CD8-positive, alpha-beta memory T cell (primary cell): Measurements from ENCODE around the gene FAM131B. TPM values are rescaled to one million over a fixed set of nuclear protein-coding genes. Genes with fewer than 3 reads are reported as not detected.

Source experiments
- CTCF ChIA-PET: fragments of 350-600 bp; sonication (Branson Sonifier 250); formaldehyde crosslinking; loops from one replicate; lab custom pipeline; 2021; ENCODE audit warnings: antibody characterized with exemption; lab: Charles Lee
- POLR2A ChIA-PET: fragments of 350-600 bp; sonication (Branson Sonifier 250); formaldehyde crosslinking; loops from one replicate; lab custom pipeline; 2021; ENCODE audit warnings: antibody characterized with exemption; lab: Charles Lee
- DNase-seq, 5 donors: peaks; one replicate each; pipeline versions ENCODE4 v3.0.0 to v3.0.0-alpha.2; 2020 to 2022; ENCODE audit warnings: mixed read lengths in 1 of 5
- H3K27ac ChIP-seq: one replicate; pipeline ENCODE4 v1.7.0; 2013; ENCODE audit warnings: low read depth, mild to moderate bottlenecking, low read length, moderate library complexity
- H3K27me3 ChIP-seq: 2 replicates; pipeline ENCODE4 v1.7.0; 2013; ENCODE audit warnings: low read length, mild to moderate bottlenecking; ENCODE audit not compliant: insufficient read depth, poor library complexity, severe bottlenecking
- H3K36me3 ChIP-seq: 2 replicates; pipeline ENCODE4 v1.7.0; 2013; ENCODE audit warnings: mild to moderate bottlenecking, low read length, moderate library complexity; ENCODE audit not compliant: insufficient read depth
- H3K4me1 ChIP-seq: 2 replicates; pipeline ENCODE4 v1.7.0; 2013; ENCODE audit warnings: mild to moderate bottlenecking, low read length, moderate library complexity; ENCODE audit not compliant: insufficient read depth
- H3K4me3 ChIP-seq: 2 replicates; pipeline ENCODE4 v1.7.0; 2013; ENCODE audit warnings: mild to moderate bottlenecking, low read length
- H3K9me3 ChIP-seq: 2 replicates; pipeline ENCODE4 v1.7.0; 2013; ENCODE audit warnings: mild to moderate bottlenecking, low read length
- H3K27ac Mint-ChIP-seq, 8 donors: one replicate each; pipeline ENCODE4 v1.8.0; 2020 to 2021; ENCODE audit warnings: mixed read lengths in 8 of 8, mild to moderate bottlenecking in 6 of 8, inconsistent platforms in 3 of 8, moderate library complexity in 3 of 8
- H3K27me3 Mint-ChIP-seq, 2 donors: one replicate each; pipeline ENCODE4 v1.8.0; 2020 to 2021; ENCODE audit warnings: mixed read lengths in 2 of 2, mild to moderate bottlenecking in 1 of 2, moderate library complexity in 1 of 2
- H3K36me3 Mint-ChIP-seq, 3 donors: one replicate each; pipeline ENCODE4 v1.8.0; 2020 to 2021; ENCODE audit warnings: mixed read lengths in 3 of 3, inconsistent platforms in 1 of 3, mild to moderate bottlenecking in 1 of 3
- H3K4me1 Mint-ChIP-seq, 3 donors: one replicate each; pipeline ENCODE4 v1.8.0; 2020 to 2021; ENCODE audit warnings: mixed read lengths in 3 of 3, inconsistent platforms in 1 of 3, mild to moderate bottlenecking in 1 of 3
- H3K4me3 Mint-ChIP-seq, 7 donors: one replicate each; pipeline ENCODE4 v1.8.0; 2020 to 2021; ENCODE audit warnings: mixed read lengths in 7 of 7, mild to moderate bottlenecking in 6 of 7, moderate library complexity in 4 of 7, inconsistent platforms in 2 of 7
- H3K9me3 Mint-ChIP-seq, 5 donors: one replicate each; pipeline ENCODE4 v1.8.0; 2020 to 2022; ENCODE audit warnings: mixed read lengths in 5 of 5, mild to moderate bottlenecking in 3 of 5, moderate library complexity in 2 of 5, inconsistent platforms in 1 of 5
- polyA plus RNA-seq: library from polyadenylated mRNA; unstranded; fragments of 300-500 nt; fragmentation: Illumina TruSeq; gene quantifications from one replicate; pipeline ENCODE4 v1.2.3, GENCODE V29; 2021
- total RNA-seq, 2 experiments: library from RNA; stranded (reverse); gene quantifications; one replicate each; pipeline ENCODE4 v1.2.3, GENCODE V29; 2021

FAM131B gene
- total and polyA plus RNA-seq, 3 experiments from 2014 or later: 1.6 to 2.8 (median 2.4) TPM

DNA sequence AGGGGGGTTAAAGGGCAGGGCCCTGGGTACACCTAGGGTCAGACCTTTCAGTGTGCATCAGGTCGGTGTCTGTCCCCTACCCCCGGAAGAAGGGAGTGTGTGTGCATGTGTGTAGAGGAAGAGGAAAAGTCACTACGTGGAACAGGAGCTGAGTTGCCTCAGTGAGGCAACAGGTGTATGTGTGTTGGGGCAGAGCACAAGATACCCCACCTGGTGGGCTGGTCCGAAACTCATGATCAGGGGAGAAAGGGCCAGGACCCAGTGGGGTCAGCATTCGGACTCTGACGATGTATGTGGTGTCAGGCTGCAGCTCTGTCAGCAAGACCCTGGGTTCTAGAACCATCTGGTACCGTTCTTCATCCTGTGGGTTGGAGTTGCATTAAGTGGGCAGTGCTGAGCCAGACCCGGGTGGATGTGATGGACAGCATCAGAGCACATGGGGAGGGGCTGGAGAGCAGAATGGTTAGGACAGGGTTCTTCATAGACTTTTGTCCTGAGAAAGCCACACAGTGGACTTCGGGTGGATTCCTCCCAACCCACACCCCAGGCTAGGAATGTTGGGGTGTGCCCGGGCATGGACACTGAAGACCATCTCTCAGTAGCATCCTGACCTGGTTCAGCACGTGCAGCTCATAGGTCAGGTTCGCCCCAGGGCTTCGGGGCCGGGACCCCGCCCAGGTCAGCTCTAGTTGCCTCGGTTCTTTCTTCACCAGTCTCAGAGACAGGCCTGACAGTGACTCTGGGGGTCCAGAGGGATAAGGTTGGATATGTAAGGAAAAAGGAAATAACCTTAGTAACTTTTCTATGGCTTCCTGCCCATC is 35.4 kb upstream of the FAM131B start:
- H3K36me3 ChIP-seq: no peaks in the 10 kb centered on the region
- H3K4me3 Mint-ChIP-seq: peak overlapping the region in 1 of 7 donors; percentile 11
- no peaks in the 10 kb centered on the region for H3K27me3 Mint-ChIP-seq
- no peak for DNase-seq
- H3K27ac ChIP-seq: no peak overlapping the region
- no peaks in the 10 kb centered on the region for H3K27me3 ChIP-seq
- H3K9me3 ChIP-seq: no peaks in the 10 kb centered on the region
- H3K27ac Mint-ChIP-seq: no peak overlapping the region
- POLR2A ChIA-PET: interaction anchor here (1.0 to 3.7 kb wide), 2 partner anchors 10 to 12 kb away, joined by 5 to 21 read pairs; partner anchors contain the start of gene EPHA1
- CTCF ChIA-PET: interaction anchor here (1.0 kb wide), 2 partner anchors 10 to 22 kb away, joined by 3 read pairs; no protein-coding TSS in a partner anchor
- no peak overlapping the region for H3K4me3 ChIP-seq
- H3K9me3 Mint-ChIP-seq: no peaks in the 10 kb centered on the region
- peaks cover 14 to 18% (median 15%) of the 10 kb centered on the region in 3 donors for H3K4me1 Mint-ChIP-seq
- H3K36me3 Mint-ChIP-seq: peaks cover 0 to 59% (median 5%) of the 10 kb centered on the region in 3 donors
- H3K4me1 ChIP-seq: no peaks in the 10 kb centered on the region

DNA sequence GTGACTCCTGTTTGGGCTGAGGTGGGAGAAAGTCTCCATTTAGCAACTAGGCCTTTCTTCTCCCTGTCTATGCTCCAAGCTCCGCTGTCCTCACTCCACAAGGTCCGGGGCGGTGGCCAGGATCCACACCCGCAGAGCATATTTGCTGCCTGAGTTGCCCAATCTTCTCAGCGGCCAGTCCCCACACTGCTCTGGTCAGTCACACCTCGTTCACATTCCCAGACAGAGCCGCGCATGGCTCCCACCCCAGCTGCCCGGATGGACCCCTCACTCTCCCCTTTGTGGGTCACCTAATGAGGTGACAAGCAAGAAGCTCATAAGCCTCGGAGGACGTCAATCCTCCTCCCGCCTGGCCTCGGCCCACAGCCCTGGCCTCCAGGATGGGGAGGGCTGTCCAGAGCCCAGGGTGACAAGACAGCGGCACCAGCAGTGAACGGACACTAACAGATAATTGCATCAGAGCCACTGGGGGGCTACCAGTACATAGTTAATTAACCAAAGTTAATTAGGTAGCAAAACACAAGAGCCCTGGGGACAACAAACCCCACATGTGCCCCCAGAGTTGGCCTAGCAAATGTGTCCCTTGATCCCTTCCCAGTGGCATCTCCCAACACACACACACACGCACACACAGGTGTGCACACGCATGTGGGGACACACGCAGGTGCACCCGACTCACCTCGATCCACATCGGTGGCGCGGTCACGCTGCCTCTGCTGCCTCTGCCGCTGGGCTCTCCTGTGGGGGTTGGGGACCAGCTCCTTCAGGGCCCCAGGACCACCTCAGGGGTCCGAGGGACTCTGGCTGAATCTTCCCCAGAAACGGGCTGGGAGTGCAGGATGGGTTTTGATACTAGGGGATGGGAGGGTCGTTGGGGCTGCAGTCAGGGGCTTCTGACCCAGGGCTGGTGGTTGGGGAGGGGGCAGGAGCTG is 34.4 kb upstream of the FAM131B start:
- no peaks in the 10 kb centered on the region for H3K9me3 Mint-ChIP-seq
- peak overlapping the region in 1 of 8 donors; percentile 17 for H3K27ac Mint-ChIP-seq
- H3K4me3 Mint-ChIP-seq: no peak overlapping the region
- no peak for DNase-seq
- Histone ChIP-seq H3K4me1 (no peaks in the 10 kb centered on the region), H3K4me3 (no peak overlapping the region), H3K9me3 (no peaks in the 10 kb centered on the region), H3K36me3 (no peaks in the 10 kb centered on the region), H3K27me3 (no peaks in the 10 kb centered on the region), H3K27ac (no peak overlapping the region)
- H3K4me1 Mint-ChIP-seq: peaks cover 14 to 18% (median 15%) of the 10 kb centered on the region in 3 donors
- POLR2A ChIA-PET: interaction anchor here (1.0 to 3.7 kb wide), 2 partner anchors 11 kb away, joined by 5 to 21 read pairs; partner anchors contain the start of gene EPHA1
- CTCF ChIA-PET: interaction anchor here (1.0 to 2.8 kb wide), 3 partner anchors 11 to 21 kb away, joined by 3 to 10 read pairs (median 7); no protein-coding TSS in a partner anchor
- H3K36me3 Mint-ChIP-seq: peaks cover 0 to 69% (median 7%) of the 10 kb centered on the region in 3 donors
- H3K27me3 Mint-ChIP-seq: no peaks in the 10 kb centered on the region

- no peak overlapping the region for H3K27ac ChIP-seq
- no peak overlapping the region for H3K4me3 ChIP-seq
- no peaks in the 10 kb centered on the region for H3K9me3 Mint-ChIP-seq
- H3K27me3 ChIP-seq: no peaks in the 10 kb centered on the region
- peaks cover 14 to 16% (median 15%) of the 10 kb centered on the region in 3 donors for H3K4me1 Mint-ChIP-seq
- H3K4me3 Mint-ChIP-seq: no peak overlapping the region
- DNase-seq: no peak
- no peak overlapping the region for H3K27ac Mint-ChIP-seq
- H3K4me1 ChIP-seq: no peaks in the 10 kb centered on the region
- peaks cover 0 to 74% (median 7%) of the 10 kb centered on the region in 3 donors for H3K36me3 Mint-ChIP-seq
- ChIA-PET CTCF (interaction anchor here (1.1 to 2.8 kb wide), 3 partner anchors 11 to 16 kb away, joined by 3 to 10 read pairs (median 7); no protein-coding TSS in a partner anchor), POLR2A (interaction anchor here (3.7 kb wide), 1 partner anchor 11 kb away, joined by 21 read pairs; the partner anchor contains the start of gene EPHA1)
- H3K9me3 ChIP-seq: no peaks in the 10 kb centered on the region
- H3K36me3 ChIP-seq: peaks cover 6% of the 10 kb centered on the region
- H3K27me3 Mint-ChIP-seq: no peaks in the 10 kb centered on the region
Observed at GRCh38 chr7:143396182-143396581, 33.7 kb upstream of the FAM131B start.

DNA sequence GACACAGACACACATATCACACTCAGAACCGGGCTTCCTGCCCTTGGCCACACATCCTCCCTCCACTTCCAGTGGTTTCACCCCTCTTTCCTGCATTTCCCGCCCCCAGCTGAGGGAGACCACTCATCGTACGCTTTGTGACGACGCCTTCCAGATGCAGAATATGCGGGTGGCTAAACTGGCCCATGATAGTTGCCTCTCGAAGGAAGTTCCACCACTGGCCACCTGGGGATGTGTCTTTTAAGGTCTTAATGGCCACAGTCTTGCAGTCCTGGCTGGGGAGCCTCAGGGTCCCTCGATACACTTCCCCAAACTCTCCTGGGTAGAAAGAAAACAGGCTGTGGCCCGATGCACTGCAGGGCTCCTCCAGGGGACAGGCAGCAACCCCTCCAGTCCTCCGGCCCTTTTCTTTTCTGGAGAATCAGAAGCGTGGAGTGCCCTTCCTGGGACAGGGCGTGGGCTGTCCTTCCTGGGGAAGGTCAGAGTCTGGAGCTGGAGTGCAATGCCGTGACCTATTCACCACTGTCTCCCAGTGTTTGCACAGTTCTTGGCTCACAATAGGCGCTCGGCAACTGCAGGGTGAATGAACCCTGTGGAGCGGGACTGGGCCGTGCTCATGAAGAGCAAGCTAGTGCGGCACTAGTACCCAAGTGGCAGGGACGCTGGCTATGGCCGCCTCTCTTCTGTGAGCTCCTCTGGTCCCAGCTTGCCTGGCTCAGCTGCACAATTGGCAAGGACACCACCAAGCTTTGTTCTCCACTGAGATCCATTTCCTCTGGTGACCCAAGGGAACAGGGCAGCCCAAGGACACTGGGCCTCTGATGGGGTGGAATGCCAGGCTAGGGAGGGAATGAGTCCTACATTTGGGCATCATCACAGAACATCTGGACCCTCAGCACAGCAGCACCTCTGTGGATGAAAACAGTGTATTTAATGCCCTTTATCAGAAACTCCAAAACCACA is 33.0 kb upstream of the FAM131B start:
- Mint-ChIP-seq H3K4me1 (peaks cover 14 to 16% (median 15%) of the 10 kb centered on the region in 3 donors), H3K4me3 (peak overlapping the region in 2 of 7 donors; percentile 8 to 36), H3K36me3 (peaks cover 0 to 74% (median 7%) of the 10 kb centered on the region in 3 donors), H3K27me3 (no peaks in the 10 kb centered on the region), H3K9me3 (no peaks in the 10 kb centered on the region), H3K27ac (peak overlapping the region in 6 of 8 donors; percentile 6 to 86 (median 42))
- Histone ChIP-seq H3K4me3 (no peak overlapping the region), H3K4me1 (no peaks in the 10 kb centered on the region), H3K36me3 (peaks cover 13% of the 10 kb centered on the region), H3K27ac (no peak overlapping the region), H3K9me3 (no peaks in the 10 kb centered on the region), H3K27me3 (no peaks in the 10 kb centered on the region)
- ChIA-PET POLR2A (interaction anchor here (1.2 to 3.7 kb wide), 2 partner anchors 9 to 12 kb away, joined by 5 to 21 read pairs; partner anchors contain the start of gene EPHA1), CTCF (interaction anchor here (1.1 to 2.8 kb wide), 3 partner anchors 12 to 15 kb away, joined by 3 to 10 read pairs (median 7); no protein-coding TSS in a partner anchor)
- DNase-seq: no peak

DNA sequence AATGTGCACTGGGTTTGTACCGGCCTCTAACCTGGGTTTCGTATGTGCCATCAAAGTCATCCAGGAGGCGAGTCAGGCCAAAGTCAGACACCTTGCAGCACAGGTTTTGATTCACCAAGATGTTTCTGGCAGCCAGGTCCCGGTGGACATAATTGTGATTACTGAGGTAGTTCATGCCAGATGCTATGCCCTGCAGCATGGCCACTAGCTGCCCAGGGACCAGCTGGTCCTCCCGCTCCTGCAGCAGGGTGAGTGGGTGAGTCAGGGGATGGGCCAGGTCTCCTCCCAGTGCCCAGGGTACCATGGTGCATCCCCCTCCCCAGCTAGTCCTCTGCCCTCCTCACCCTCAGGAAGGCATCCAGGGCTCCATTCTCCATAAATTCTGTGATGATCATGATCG is 32.3 kb upstream of the FAM131B start:
- H3K9me3 ChIP-seq: no peaks in the 10 kb centered on the region
- Mint-ChIP-seq H3K36me3 (peaks cover 0 to 76% (median 7%) of the 10 kb centered on the region in 3 donors), H3K27ac (peak overlapping the region in 4 of 8 donors; percentile 5 to 40 (median 14)), H3K4me1 (peaks cover 17 to 21% (median 20%) of the 10 kb centered on the region in 3 donors), H3K9me3 (no peaks in the 10 kb centered on the region), H3K4me3 (no peak overlapping the region), H3K27me3 (no peaks in the 10 kb centered on the region)
- H3K27me3 ChIP-seq: no peaks in the 10 kb centered on the region
- ChIA-PET POLR2A (interaction anchor here (1.2 to 3.7 kb wide), 2 partner anchors 9 to 13 kb away, joined by 5 to 21 read pairs; partner anchors contain the start of gene EPHA1), CTCF (interaction anchor here (2.8 kb wide), 1 partner anchor 14 kb away, joined by 10 read pairs; no protein-coding TSS in a partner anchor)
- peaks cover 20% of the 10 kb centered on the region for H3K36me3 ChIP-seq
- DNase-seq: no peak
- no peaks in the 10 kb centered on the region for H3K4me1 ChIP-seq
- H3K27ac ChIP-seq: no peak overlapping the region
- H3K4me3 ChIP-seq: no peak overlapping the region

GRCh38 chr7:143394068-143394467 is 31.6 kb upstream of the FAM131B start:
- POLR2A ChIA-PET: interaction anchor here (2.6 kb wide), 1 partner anchor 14 kb away, joined by 7 read pairs; the partner anchor contains the start of gene EPHA1
- no peak for DNase-seq
- H3K36me3 Mint-ChIP-seq: peaks cover 0 to 78% (median 7%) of the 10 kb centered on the region in 3 donors

More at GRCh38 chr7:143394068-143394467, 31.6 kb upstream of the FAM131B start:
- Histone ChIP-seq H3K4me1 (no peaks in the 10 kb centered on the region), H3K36me3 (peaks cover 26% of the 10 kb centered on the region), H3K27me3 (no peaks in the 10 kb centered on the region), H3K9me3 (no peaks in the 10 kb centered on the region), H3K4me3 (no peak overlapping the region), H3K27ac (no peak overlapping the region)
- Mint-ChIP-seq H3K27ac (peak overlapping the region in 1 of 8 donors; percentile 68), H3K4me3 (no peak overlapping the region), H3K27me3 (no peaks in the 10 kb centered on the region), H3K9me3 (no peaks in the 10 kb centered on the region), H3K4me1 (peaks cover 17 to 28% (median 22%) of the 10 kb centered on the region in 3 donors)
- CTCF ChIA-PET: interaction anchor here (1.1 to 2.8 kb wide), 4 partner anchors 10 to 14 kb away, joined by 6 to 13 read pairs (median 10); partner anchors contain the start of gene EPHA1
